ENCODE results near the gene PER3.

GRCh38 chr1:7760245-7760644 is 23.8 kb upstream of the PER3 start:
- TF ChIP-seq CTCF (IDR thresholded peaks at IDR 0.05) = no peak
- TF ChIP-seq POLR2AphosphoS5 (IDR thresholded peaks at IDR 0.05) = no peak
- no peak for TF ChIP-seq POLR2A (IDR thresholded peaks at IDR 0.05)
- TF ChIP-seq EP300 (IDR thresholded peaks at IDR 0.05) = no peak
